Activated T-cell treated with anti-CD3 and anti-CD28 coated beads, Interleukin-2, amount 50 U/mL, for 72 hours (primary cell): Measurements from ENCODE around the gene IDI1. TPM values are rescaled to one million over a fixed set of nuclear protein-coding genes. Genes with fewer than 3 reads are reported as not detected.
"Not testable (repeated sequence)": the region's sequence is repeated elsewhere in the genome, so short reads cannot be mapped to it uniquely, and the experiment has no call there.

Experiments used
- ATAC-seq, 2 donors: fragments of 150-1000 bp; cut with Tn5 transposase; replicated peaks in 1 of 2; 2 replicates each; pipeline ENCODE4 v1.10.0; 2021; ENCODE audit warnings: moderate library complexity in 2 of 2, mild to moderate bottlenecking in 1 of 2
- DNase-seq, 2 donors: peaks; one replicate each; pipeline ENCODE4 v3.0.0; 2021 to 2022; ENCODE audit warnings: mixed read lengths in 1 of 2
- H3K27ac Mint-ChIP-seq: one replicate; pipeline ENCODE4 v1.8.0; 2022; ENCODE audit warnings: mild to moderate bottlenecking, moderate library complexity, mixed read lengths
- H3K27me3 Mint-ChIP-seq: one replicate; pipeline ENCODE4 v1.8.0; 2022; ENCODE audit warnings: low read depth, mixed read lengths
- H3K36me3 Mint-ChIP-seq, 2 donors: one replicate each; pipeline ENCODE4 v1.8.0; 2022; ENCODE audit warnings: mixed read lengths in 2 of 2, mild to moderate bottlenecking in 1 of 2; ENCODE audit not compliant: insufficient read depth in 2 of 2
- H3K4me1 Mint-ChIP-seq: one replicate; pipeline ENCODE4 v1.8.0; 2022; ENCODE audit warnings: low read depth, mixed read lengths
- H3K4me3 Mint-ChIP-seq, 2 donors: one replicate each; pipeline ENCODE4 v1.8.0; 2022; ENCODE audit warnings: mild to moderate bottlenecking in 2 of 2, mixed read lengths in 2 of 2, moderate library complexity in 2 of 2
- H3K9me3 Mint-ChIP-seq, 2 donors: one replicate each; pipeline ENCODE4 v1.8.0; 2022; ENCODE audit warnings: mixed read lengths in 2 of 2
- total RNA-seq, 2 donors: library from RNA; stranded (reverse); gene quantifications; one replicate each; pipeline ENCODE4 v1.2.3, GENCODE V29; 2022

Gene IDI1
- total RNA-seq, 2 donors from 2014 or later: 37.4 to 46.7 TPM

- Mint-ChIP-seq H3K4me1 (peaks cover 7% of the 10 kb centered on the region), H3K9me3 (no peaks in the 10 kb centered on the region), H3K36me3 (peaks cover 6 to 22% of the 10 kb centered on the region in 2 donors), H3K27me3 (no peaks in the 10 kb centered on the region), H3K27ac (peak overlapping the region; percentile 3), H3K4me3 (no peak overlapping the region)
- ATAC-seq: no peak
- no peak for DNase-seq
These were observed 29.7 kb upstream of the IDI1 start for GRCh38 chr10:1078668-1079067.

DNA sequence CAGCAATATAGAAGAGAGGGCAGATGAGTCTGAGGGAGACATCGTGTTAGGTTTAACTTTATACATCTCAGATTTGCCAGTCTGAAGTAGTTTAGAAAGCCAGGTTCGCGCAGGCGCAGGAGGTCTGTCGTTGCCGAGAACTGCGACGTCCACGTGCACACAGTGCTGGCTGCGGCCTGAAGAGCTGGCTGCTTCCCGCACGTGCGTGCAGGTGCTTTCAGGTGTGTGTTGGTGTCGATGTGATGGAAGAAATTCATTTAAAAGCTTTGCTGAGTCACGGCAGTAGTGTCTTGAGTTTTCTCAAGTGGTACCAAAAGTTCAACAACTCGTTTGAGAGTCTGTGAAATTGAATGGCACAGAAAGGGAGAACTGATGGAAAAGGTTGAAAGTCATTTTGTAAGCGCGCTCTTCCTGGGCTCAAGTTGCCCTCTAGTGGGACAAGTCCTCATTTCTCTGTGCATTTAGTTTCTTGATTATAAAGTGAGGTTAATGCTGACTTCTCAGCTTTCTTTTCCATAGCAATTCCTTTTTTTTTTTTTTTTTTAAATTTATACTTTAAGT lies 25.9 kb upstream of the IDI1 start:
- Mint-ChIP-seq H3K27me3 (no peaks in the 10 kb centered on the region), H3K36me3 (peaks cover under 1 to 15% of the 10 kb centered on the region in 2 donors), H3K4me3 (no peak overlapping the region), H3K9me3 (no peaks in the 10 kb centered on the region), H3K4me1 (peaks cover 9% of the 10 kb centered on the region), H3K27ac (no peak overlapping the region)
- DNase-seq (no peak), ATAC-seq (peak in 1 of 2 donors; percentile 9)

DNA sequence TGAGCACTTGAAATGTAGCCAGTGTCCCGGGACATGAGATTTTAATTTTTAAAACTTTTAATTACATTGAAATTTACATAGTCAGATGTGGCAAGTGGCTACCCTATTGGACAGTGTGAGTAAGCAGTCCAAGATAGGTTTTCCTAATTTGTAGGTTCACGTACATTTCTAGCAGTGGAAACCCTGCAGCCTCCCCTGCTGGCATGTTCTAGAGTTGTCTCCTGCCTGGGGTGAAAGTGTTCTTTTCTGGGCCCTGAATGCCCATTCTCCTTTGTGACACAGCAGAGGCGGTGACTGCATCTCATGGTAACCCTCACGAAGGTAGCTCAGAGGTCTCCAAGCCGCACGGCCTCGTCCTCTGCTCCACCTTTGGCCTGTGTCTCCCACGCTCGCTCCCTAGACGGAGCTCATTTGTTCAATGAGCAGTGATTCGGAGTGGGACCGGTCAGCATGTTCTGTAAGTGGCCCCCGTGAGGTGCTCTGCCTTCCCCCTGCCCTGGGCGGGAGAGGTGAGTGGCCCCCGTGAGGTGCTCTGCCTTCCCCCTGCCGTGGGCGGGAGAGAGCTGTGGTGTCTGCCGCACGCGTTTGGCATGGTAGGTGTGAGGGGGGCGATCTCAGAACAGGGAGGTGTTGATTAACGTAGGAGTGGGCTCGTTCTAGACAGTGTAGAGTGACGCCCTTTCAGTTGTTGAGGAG lies 25.3 kb upstream of the IDI1 start:
- Mint-ChIP-seq H3K27me3 (no peaks in the 10 kb centered on the region), H3K4me3 (no peak overlapping the region), H3K27ac (no peak overlapping the region), H3K4me1 (peaks cover 14% of the 10 kb centered on the region), H3K9me3 (no peaks in the 10 kb centered on the region), H3K36me3 (peaks cover 0 to 11% of the 10 kb centered on the region in 2 donors)
- DNase-seq: no peak
- peak in 1 of 2 donors; percentile 24 for ATAC-seq

DNA sequence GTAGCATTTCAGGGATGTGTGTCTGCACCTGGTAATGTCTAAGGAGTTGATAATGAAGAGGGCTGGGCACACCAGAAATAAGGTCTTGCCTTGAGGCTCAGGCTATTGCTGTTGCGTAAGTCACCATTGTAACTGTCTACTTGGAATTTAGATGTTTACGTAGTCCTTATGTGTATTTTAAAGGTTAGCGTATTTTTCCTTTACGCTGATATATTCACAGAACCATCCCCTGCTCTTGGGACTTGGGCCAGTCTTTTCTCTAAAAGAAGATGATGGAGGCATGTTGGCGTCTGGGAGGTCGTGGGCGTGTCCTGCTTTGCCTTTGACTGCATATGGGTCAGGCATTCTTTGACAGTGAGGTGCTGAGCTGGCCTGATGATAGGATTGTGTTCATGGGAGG lies 22.0 kb upstream of the IDI1 start:
- peak overlapping the region; percentile 36 for H3K27ac Mint-ChIP-seq
- H3K27me3 Mint-ChIP-seq: no peaks in the 10 kb centered on the region
- H3K4me3 Mint-ChIP-seq: no peak overlapping the region
- peaks cover 0 to 5% of the 10 kb centered on the region in 2 donors for H3K36me3 Mint-ChIP-seq
- ATAC-seq: no peak
- H3K9me3 Mint-ChIP-seq: no peaks in the 10 kb centered on the region
- no peak for DNase-seq
- peaks cover 33% of the 10 kb centered on the region for H3K4me1 Mint-ChIP-seq

DNA sequence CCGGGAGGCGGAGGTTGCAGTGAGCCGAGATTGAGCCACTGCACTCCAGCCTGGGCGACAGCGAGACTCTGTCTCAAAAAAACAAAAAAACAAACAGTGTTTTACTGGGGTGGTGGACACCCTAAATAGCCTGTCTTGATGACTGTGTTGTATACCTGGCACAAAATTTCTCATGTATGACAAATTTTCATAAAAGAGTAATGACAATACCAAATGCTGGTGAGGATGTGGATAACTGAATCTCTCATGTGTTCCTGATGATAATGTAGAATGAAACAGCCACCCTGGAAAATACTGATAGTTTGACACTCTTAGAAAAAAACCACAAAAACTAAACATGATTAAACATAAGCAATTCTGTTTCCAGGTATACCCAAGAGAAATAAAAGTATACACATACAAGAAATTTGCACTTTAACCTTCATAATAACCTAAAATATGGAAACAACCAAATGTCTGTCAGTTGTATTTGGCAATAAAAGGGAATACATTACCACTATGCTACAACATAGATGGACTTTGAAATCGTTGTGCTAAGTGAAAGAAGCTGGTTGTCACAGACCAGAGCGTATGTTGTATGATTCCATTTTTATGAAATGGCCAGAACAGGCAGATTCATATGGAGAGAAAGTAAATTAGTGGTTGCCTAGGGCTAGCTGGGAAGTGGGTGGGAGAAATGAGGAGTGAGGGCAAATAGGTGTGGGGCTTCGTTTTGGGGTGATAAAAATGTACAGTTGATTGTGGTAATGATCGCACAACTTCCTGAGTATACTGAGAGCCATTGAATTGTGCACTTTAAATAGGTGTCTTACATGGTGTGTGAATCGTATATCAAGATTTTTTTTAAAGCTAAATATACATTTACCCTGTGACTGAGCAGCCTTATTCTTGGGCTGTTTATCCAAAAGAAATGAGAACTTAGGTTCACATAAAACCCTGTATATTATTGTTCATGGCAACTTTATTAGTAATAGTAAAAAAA lies 19.8 kb upstream of the IDI1 start:
- Mint-ChIP-seq H3K36me3 (peaks cover 0 to 10% of the 10 kb centered on the region in 2 donors), H3K4me3 (peak overlapping the region in 1 of 2 donors; percentile 9), H3K9me3 (no peaks in the 10 kb centered on the region), H3K27ac (peak overlapping the region; percentile 85), H3K4me1 (peaks cover 32% of the 10 kb centered on the region), H3K27me3 (no peaks in the 10 kb centered on the region)
- DNase-seq (no peak), ATAC-seq (peak; percentile 53 to 84)

DNA sequence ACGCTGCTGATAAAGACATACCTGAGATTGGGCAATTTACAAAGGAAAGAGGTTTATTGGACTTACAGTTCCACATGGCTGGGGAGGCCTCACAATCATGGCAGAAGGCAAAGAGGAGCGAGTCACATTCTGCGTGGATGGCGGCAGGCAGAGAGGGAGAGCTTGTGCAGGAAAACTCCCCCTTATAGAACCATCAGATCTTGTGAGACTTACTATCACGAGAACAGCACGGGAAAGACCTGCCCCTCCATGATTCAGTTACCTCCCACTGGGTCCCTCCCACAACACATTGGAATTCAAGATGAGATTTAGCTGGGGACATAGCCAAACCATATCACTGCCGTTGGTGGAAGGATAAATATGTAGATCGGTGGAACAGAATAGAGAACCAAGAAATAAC lies 17.8 kb upstream of the IDI1 start:
- Mint-ChIP-seq H3K27ac (peak overlapping the region; percentile 25), H3K4me1 (peaks cover 51% of the 10 kb centered on the region)
- not testable (repeated sequence) for ATAC-seq, H3K4me3 Mint-ChIP-seq, DNase-seq, H3K36me3 Mint-ChIP-seq, H3K27me3 Mint-ChIP-seq, H3K9me3 Mint-ChIP-seq

DNA sequence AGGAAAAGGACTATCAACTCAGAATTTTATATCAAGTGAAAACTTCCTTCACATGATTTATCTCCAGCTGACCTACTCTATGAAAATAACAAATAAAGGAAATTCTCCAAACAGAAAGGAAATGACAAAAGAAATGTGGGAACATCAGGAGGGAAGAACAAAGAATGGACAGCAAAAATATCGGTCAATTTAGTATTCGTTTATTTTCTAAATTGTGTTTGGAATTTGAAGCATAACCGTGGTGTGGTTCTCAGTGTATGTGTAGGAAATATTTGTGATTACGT lies 16.0 kb upstream of the IDI1 start:
- Mint-ChIP-seq H3K9me3 (no peaks in the 10 kb centered on the region), H3K4me1 (peaks cover 69% of the 10 kb centered on the region), H3K36me3 (peaks cover 0 to 6% of the 10 kb centered on the region in 2 donors), H3K27ac (peak overlapping the region; percentile 90), H3K4me3 (no peak overlapping the region), H3K27me3 (no peaks in the 10 kb centered on the region)
- ATAC-seq: no peak
- DNase-seq: no peak

DNA sequence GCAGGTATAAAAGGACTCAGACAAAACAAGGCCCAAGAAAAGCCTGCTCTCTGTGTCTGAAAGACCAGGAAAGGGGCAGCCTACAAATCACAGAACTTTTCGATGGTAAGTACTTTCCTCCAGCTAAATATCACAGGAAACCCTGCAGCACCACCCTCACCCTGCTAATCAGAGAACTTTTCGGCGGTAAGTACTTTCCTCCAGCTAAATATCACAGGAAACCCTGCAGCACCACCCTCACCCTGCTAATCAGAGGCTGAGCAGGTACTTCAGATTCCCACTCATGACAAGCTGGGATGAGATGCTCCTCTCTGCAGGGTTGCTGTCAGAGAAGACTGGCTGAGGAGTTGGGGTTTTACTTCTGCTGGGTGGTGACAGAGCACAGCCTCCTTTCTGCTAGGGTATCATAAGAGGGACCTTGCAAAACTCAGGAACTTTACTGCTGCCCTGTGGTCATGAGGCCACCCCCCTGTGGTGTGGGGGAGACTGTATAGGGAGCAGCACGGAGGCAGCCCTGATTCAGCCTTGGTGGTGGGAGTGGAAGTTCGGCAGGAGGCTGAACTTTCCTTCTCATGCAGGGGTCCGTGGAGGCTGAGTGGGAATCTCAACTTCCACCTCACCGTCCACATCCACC lies 14.4 kb upstream of the IDI1 start:
- H3K36me3 Mint-ChIP-seq: peaks cover 0 to 10% of the 10 kb centered on the region in 2 donors

DNA sequence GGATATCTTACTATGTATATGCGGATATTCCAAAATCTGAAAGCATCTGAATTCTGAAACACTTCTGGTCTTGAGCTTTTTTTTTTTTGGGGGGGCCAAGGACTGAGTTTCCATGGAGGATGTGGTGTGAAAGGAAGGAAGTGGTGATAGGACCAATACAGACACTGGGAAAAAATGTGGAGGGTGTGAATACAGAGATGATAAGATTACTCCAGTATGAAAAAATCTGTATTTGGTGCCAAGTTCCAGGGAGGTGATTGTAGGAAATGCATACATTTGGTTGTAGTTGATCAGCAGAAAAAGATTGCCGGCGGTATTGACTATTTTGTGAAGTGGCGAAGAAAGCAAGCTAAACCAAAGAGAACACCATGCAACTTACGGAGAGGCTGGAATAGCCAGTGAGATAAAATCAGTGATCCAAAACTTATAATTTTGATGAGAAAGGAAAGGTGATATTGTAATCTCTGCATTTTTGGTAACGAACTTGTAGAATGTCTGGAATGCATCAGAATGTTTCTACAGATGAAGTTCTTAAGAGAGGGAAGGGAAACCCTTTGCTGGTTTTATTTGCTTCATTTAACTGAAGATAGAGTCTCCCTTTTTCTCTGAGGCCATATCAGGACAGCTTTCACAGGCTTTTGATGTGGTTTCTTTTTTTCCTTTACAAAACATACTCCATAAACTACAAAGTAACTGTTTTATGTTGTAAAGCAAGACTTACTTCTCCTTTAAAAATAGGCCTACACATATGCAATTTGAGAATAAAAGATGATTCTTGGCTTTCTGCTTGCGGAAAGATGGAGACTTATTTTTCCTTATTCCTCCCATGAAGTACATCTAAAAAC lies 13.2 kb upstream of the IDI1 start:
- H3K4me1 Mint-ChIP-seq: peaks cover 71% of the 10 kb centered on the region
- H3K27me3 Mint-ChIP-seq: no peaks in the 10 kb centered on the region
- H3K27ac Mint-ChIP-seq: peak overlapping the region; percentile 95
- no peak for ATAC-seq
- peaks cover 5 to 13% of the 10 kb centered on the region in 2 donors for H3K36me3 Mint-ChIP-seq
- no peak for DNase-seq
- peak overlapping the region; percentile 71 for H3K4me3 Mint-ChIP-seq
- no peaks in the 10 kb centered on the region for H3K9me3 Mint-ChIP-seq

More for the DNA sequence above, 14.4 kb upstream of the IDI1 start:
- Mint-ChIP-seq H3K9me3 (no peaks in the 10 kb centered on the region), H3K4me1 (peaks cover 70% of the 10 kb centered on the region), H3K27me3 (no peaks in the 10 kb centered on the region), H3K4me3 (peak overlapping the region; percentile 71), H3K27ac (peak overlapping the region; percentile 95)
- peak; percentile 41 to 62 for ATAC-seq
- no peak for DNase-seq

DNA sequence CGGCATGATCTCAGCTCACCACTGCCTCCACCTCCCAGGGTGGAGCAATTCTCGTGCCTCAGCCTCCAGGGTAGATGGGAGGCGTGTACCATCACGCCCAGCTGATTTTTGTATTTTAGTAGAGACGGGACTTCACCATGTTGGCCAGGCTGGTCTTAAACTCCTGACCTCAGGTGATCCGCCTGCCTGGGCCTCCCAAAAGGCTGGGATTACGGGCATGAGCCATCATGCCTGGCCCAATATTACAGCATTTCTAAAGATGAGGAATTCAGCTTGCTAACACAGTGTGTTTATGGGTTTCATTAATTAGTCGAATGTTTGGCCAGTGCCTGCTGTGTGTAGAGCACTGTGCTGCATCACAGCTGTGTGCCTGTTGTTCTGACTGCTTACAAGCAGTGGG lies 11.0 kb upstream of the IDI1 start:
- ATAC-seq (no peak), DNase-seq (no peak)
- H3K4me1 Mint-ChIP-seq: peaks cover 83% of the 10 kb centered on the region
- no peaks in the 10 kb centered on the region for H3K27me3 Mint-ChIP-seq
- no peak overlapping the region for H3K27ac Mint-ChIP-seq
- peaks cover 6 to 20% of the 10 kb centered on the region in 2 donors for H3K36me3 Mint-ChIP-seq
- no peak overlapping the region for H3K4me3 Mint-ChIP-seq
- no peaks in the 10 kb centered on the region for H3K9me3 Mint-ChIP-seq

DNA sequence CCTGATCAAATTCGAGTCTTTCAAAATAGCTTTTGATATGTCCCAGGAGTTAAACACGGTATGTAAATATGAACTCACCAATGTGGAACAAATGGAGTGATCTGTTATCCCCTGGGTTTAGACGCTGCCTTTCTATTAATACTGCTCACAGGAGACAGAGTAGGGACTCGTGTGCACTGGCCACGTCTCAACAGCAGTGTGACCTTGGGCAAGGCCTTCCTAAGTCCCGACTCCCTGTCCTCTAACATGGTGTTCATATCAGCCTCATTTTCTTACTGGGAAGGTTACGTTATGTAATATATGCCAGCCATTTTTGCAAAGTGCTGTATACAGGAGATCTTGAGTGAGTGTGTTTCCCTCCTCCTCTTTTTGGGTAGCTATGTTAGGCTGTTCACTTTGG lies 9.1 kb upstream of the IDI1 start:
- Mint-ChIP-seq H3K4me1 (peaks cover 89% of the 10 kb centered on the region), H3K36me3 (peaks cover 6 to 22% of the 10 kb centered on the region in 2 donors), H3K27me3 (no peaks in the 10 kb centered on the region), H3K27ac (peak overlapping the region; percentile 92), H3K9me3 (no peaks in the 10 kb centered on the region), H3K4me3 (peak overlapping the region; percentile 98 to 99)
- ATAC-seq (no peak), DNase-seq (no peak)

DNA sequence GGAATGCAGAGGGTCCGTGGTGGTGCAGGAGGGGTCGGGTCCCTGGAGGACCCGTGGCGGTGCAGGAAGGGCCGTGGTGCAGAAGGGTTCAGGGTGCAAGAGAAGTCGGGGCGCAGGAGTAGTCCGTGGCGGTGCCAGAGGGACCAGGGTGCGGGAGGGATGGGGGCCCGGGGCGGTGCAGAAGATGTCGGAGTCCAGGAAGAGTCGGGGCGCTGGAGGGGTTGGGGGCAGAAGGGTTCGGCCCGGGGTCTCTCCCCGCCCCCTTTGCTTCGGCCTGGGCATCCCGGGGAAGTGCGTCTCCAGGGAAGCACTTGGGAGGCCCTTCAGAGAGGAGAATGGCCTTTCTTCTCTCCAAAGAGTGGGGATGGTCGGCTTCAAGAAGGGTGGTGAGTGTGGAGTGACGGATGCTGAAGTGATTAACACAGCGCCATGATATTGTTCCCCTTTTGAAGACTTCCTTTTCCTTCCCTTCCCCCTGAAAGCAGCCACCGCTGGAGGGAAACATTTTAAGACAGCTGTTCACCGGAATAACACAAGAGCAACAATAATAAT lies 8.3 kb upstream of the IDI1 start:
- Mint-ChIP-seq H3K4me3 (peak overlapping the region; percentile 98 to 99), H3K27me3 (no peaks in the 10 kb centered on the region), H3K27ac (peak overlapping the region; percentile 92), H3K4me1 (peaks cover 89% of the 10 kb centered on the region), H3K36me3 (peaks cover 6 to 22% of the 10 kb centered on the region in 2 donors), H3K9me3 (no peaks in the 10 kb centered on the region)
- DNase-seq: no peak
- ATAC-seq: peak in 1 of 2 donors; percentile 15
